ENCODE measurements around the gene CD79B. TPM values are rescaled to one million over a fixed set of nuclear protein-coding genes. Genes with fewer than 3 reads are reported as not detected.

The CD79B gene
- total RNA-seq, result 1 to 10 TPM; 1.1 to 2.5 (median 2.1) TPM
- polyA plus RNA-seq, result 2.7 TPM
- long read RNA-seq, donor 1, result 0 reads
- long read RNA-seq, donor 2, partial matches to known transcripts, result 0 of 1 reads
- long read RNA-seq, donor 2, other reads (novel, unspliced or antisense), result 0 of 1 reads
- long read RNA-seq, donor 3, partial matches to known transcripts, result 0 of 2 reads
- long read RNA-seq, donor 3, other reads (novel, unspliced or antisense), result 0 of 2 reads
- long read RNA-seq, donor 4, result 0 reads

DNA sequence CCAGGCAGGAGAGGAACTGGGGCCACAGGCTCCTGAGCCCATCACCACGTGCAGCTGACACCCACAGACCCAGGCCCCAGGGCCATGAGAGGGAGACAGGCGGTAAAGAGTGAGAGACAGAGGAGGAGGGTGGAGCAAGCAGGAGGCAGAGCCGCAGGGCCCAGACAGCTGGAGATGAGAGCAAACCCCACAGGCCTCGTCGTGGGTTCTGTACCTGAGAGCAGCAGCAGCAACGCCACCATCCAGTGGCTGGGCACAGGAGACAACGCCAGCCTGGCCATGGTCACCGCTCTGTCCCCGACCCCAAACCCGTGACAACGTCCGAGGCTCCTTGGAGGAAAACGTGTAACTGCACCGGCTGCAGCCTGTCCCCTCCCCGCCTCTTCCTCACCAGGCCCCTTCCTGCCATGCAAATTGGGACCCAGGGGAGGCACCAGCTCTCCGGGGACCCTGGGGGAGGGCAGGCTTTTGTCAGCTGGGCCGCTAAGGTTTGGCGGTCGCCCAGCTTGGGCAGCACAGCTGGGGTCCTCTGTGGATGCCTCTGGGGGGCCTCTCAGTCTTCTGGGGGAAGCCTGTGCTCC lies at the start of gene CD79B:
TSS of gene CD79B (minus strand) at position 351 of the 581 bp plus-strand sequence. CDS start at position 281, 70 bp downstream.
- Histone ChIP-seq H3K27ac (ENCODE audit: low read length) (no peak within 1 kb of the TSS), H3K9me3 (ENCODE audit: control insufficient read depth, low read length) (no peaks in the 10 kb centered on the region), H3K4me1 (ENCODE audit: control insufficient read depth, insufficient read depth, low read length) (no peaks in the 10 kb centered on the region), H3K27me3 (ENCODE audit: control insufficient read depth, insufficient read depth) (no peaks in the 10 kb centered on the region), H3K4me3 (ENCODE audit: low read length) (no peak within 1 kb of the TSS)
- DNase-seq, result peak in 2 of 3 donors; percentile 15 to 61
- ATAC-seq, result no peak
- intact Hi-C loops (cut with DNase I), result no loop called here
- 56% methylated on average over 19 of the region's 19 CpGs for WGBS

DNA sequence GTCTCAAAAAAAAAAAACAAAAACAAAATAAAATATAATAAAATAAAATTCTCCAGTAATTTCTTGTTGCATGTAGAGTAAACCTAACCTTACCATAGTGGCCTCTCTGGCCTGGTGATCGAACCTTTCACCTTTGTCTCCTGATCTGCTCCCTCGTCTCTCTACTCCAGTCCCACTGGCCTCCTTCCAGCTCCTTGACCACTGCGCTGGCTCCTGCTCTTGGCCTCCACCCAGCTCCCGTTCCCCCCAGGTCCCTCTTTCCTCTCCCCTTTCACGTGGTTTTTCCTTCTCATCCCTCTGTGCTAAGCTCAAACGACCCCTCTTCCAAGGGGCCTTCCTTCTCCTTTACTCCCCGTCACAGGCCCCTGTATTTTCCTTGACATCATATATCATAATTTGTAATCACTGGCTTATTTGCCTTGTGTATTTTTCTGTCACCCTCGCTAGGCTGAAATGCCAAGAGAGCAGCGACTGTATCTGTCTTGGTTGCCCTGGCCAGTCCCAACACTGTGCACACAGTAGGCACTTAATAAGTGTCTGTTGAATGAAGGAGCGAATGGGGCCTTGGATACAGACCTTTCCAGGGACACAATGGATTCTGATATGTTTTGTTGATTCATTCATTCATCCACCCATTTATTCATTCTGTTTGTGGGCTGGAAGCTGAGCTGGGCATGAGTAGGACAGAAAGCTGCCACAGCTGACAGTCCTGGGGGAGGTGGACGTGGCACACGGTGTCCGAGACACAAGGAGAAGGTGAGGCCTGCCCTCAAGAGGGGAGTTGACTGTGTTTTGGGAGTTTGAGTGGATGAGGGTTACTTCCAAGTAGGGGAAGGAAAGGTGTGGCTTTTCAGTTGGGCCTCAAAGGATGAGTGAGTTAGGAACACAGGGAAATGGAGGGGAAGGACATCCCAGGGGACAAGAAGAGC lies 46.4 kb upstream of the CD79B start:
- intact Hi-C loops (cut with DNase I), result no loop called here
- Histone ChIP-seq H3K9me3 (ENCODE audit: control insufficient read depth, low read length) (no peaks in the 10 kb centered on the region), H3K27ac (ENCODE audit: low read length) (no peak overlapping the region), H3K27me3 (ENCODE audit: control insufficient read depth, insufficient read depth) (no peaks in the 10 kb centered on the region), H3K4me1 (ENCODE audit: control insufficient read depth, insufficient read depth, low read length) (peaks cover 14% of the 10 kb centered on the region), H3K4me3 (ENCODE audit: low read length) (no peak overlapping the region)
- WGBS, result 70% methylated on average over 13 of the region's 13 CpGs
- ATAC-seq (no peak), DNase-seq (peak in 2 of 3 donors; percentile 15 to 55)

DNA sequence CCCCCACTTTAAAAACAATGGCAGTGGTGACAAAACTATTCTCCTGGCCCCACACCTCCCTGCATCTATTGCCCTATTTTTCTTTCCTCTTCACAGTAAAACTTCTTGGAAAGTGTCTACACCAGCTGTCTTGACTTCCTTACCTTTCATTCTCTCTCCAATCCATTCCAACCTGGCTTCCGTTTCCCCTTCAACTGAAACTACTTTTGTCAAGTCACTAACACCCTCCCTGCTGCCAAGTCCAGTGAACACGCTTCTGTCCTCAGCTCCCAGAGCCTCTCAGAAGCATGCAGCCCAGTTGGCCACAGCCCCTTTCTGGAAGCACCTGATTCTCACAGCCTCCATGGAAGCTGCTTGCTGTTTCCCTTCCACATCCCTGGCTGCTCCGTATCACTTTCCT lies 44.6 kb upstream of the CD79B start:
- Histone ChIP-seq H3K27me3 (ENCODE audit: control insufficient read depth, insufficient read depth) (no peaks in the 10 kb centered on the region), H3K4me1 (ENCODE audit: control insufficient read depth, insufficient read depth, low read length) (peaks cover 14% of the 10 kb centered on the region), H3K9me3 (ENCODE audit: control insufficient read depth, low read length) (no peaks in the 10 kb centered on the region), H3K4me3 (ENCODE audit: low read length) (no peak overlapping the region), H3K27ac (ENCODE audit: low read length) (no peak overlapping the region)
- 45% methylated on average over 3 of the region's 3 CpGs for WGBS
- intact Hi-C loops (cut with DNase I), result no loop called here
- DNase-seq (peak in 2 of 3 donors; percentile 27 to 44), ATAC-seq (no peak)

DNA sequence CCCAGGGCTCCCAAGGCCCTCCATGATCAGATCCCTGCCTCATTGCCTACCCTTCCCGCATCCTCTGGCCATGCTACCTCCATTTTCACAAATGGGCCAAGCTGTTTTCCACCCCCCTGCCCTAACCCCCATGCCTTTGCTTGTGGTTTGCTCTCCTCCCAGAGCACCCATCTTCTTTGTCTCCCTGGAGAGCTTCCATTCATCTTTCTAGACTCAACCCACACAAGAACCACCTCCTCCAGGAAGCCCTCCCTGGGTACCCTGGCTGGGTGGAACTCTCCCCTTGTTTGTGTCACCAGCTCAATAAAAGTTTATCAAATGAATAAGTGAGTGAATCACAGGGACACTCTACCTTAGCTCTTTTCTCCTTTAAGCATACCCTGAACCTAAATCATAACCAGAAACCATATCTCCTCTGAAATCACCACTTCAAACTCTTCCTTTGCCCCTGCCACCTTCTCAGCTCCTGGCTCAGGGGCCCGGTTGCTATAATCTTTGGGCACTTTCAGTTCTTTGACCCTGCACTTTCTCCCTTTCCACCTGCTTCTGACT lies 43.5 kb upstream of the CD79B start:
- H3K9me3 ChIP-seq (ENCODE audit: control insufficient read depth, low read length), result no peaks in the 10 kb centered on the region
- 87% methylated on average over 2 of the region's 2 CpGs for WGBS
- no peaks in the 10 kb centered on the region for H3K27me3 ChIP-seq (ENCODE audit: control insufficient read depth, insufficient read depth)
- H3K4me3 ChIP-seq (ENCODE audit: low read length), result no peak overlapping the region
- DNase-seq (peak in 1 of 3 donors; percentile 7), ATAC-seq (no peak)
- intact Hi-C loops (cut with DNase I), result no loop called here
- peaks cover 14% of the 10 kb centered on the region for H3K4me1 ChIP-seq (ENCODE audit: control insufficient read depth, insufficient read depth, low read length)
- H3K27ac ChIP-seq (ENCODE audit: low read length), result no peak overlapping the region

DNA sequence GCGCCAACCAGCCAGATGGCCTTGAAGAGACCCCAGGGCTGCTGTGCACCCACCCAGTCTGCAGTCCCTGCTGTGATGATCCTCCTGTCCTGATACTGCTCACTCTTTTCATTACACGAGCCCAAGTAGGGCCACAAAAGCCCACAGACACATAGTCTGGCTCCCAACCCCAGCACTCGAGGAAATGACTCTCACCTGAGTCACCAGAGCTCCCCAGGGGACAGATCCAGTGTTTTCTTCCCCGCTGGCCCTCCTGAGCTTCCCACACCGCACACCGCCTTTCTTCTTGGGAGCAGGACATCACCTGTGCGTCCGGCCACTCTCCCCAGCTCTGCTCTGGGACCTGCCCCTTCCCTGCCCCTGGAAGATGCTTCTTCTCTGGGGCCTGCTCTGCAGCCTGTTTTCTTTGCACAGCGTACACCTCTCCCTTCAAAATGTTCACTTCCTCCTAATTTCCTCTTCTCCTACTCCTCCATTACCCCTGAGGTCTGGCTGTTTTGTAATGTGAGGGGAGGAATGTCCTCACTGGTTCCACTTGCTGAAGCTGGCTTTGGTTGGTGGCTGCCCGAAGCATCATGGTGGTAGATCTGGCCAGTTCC lies 42.6 kb upstream of the CD79B start:
- H3K4me3 ChIP-seq (ENCODE audit: low read length), result no peak overlapping the region
- no peak overlapping the region for H3K27ac ChIP-seq (ENCODE audit: low read length)
- WGBS, result 75% methylated on average over 10 of the region's 10 CpGs
- no peaks in the 10 kb centered on the region for H3K27me3 ChIP-seq (ENCODE audit: control insufficient read depth, insufficient read depth)
- DNase-seq (peak in 2 of 3 donors; percentile 29 to 43), ATAC-seq (peak in 1 of 2 donors; percentile 4)
- peaks cover 9% of the 10 kb centered on the region for H3K4me1 ChIP-seq (ENCODE audit: control insufficient read depth, insufficient read depth, low read length)
- intact Hi-C loops (cut with DNase I), result no loop called here
- no peaks in the 10 kb centered on the region for H3K9me3 ChIP-seq (ENCODE audit: control insufficient read depth, low read length)

DNA sequence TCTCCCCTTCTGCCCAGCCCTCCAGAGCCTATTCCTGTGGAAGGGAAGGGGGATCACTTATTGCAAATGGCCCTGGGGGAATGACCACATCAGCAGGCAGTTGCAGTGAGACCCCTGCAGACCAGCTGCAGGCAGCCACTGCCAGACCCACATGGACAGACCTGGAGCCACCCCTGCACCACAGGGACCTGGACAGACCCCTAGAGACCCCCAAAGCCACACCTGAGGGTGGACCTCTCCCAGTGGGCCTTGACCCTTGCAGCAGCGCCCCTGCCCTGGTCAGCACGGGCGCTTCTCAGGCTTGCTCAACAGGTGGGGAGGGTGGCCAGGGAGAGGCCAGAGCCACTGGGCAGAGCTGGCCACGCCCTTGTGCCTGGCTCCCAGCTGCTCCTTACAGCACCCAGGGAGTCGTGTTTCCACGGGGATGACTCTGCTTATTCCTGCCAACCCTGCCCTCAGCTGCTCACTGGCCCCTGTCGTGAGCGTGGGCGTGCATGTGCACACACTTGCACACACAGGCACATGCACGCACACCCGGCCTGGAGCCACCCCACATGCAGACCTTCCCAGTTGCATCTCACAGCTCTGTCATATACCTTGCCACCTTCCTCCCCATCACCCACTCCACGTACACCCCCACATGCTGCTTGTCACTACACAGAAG lies 41.9 kb upstream of the CD79B start:
- Histone ChIP-seq H3K9me3 (ENCODE audit: control insufficient read depth, low read length) (no peaks in the 10 kb centered on the region), H3K4me1 (ENCODE audit: control insufficient read depth, insufficient read depth, low read length) (peaks cover 6% of the 10 kb centered on the region), H3K27ac (ENCODE audit: low read length) (no peak overlapping the region), H3K4me3 (ENCODE audit: low read length) (no peak overlapping the region), H3K27me3 (ENCODE audit: control insufficient read depth, insufficient read depth) (no peaks in the 10 kb centered on the region)
- no peak for ATAC-seq
- DNase-seq, result peak in 2 of 3 donors; percentile 30 to 47
- WGBS, result 81% methylated on average over 12 of the region's 12 CpGs
- intact Hi-C loops (cut with DNase I), result no loop called here

DNA sequence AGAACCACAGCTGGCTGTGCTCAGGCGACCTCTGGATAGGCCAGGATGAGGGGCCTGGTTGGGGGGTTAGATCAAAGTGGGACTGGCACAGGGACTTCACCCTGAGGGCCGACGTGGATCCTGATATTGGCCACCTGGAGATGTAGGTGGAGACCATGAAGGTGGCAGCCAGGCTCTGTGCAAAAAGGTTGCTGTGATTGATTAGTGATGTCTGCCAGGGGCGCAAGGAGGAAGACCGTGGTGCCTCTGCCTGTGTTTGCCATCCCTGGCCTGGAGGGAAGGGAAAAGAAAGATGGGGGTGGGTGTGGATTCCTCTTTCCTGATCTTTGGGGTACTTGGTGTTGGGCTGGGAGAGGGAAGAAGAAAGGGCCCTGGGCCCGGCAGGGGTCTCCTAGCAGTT lies 41.1 kb upstream of the CD79B start:
- Histone ChIP-seq H3K4me3 (ENCODE audit: low read length) (no peak overlapping the region), H3K9me3 (ENCODE audit: control insufficient read depth, low read length) (no peaks in the 10 kb centered on the region), H3K4me1 (ENCODE audit: control insufficient read depth, insufficient read depth, low read length) (peaks cover 4% of the 10 kb centered on the region), H3K27me3 (ENCODE audit: control insufficient read depth, insufficient read depth) (no peaks in the 10 kb centered on the region), H3K27ac (ENCODE audit: low read length) (no peak overlapping the region)
- DNase-seq (peak in 1 of 3 donors; percentile 13), ATAC-seq (no peak)
- WGBS, result 92% methylated on average over 6 of the region's 6 CpGs
- intact Hi-C loops (cut with DNase I), result no loop called here

DNA sequence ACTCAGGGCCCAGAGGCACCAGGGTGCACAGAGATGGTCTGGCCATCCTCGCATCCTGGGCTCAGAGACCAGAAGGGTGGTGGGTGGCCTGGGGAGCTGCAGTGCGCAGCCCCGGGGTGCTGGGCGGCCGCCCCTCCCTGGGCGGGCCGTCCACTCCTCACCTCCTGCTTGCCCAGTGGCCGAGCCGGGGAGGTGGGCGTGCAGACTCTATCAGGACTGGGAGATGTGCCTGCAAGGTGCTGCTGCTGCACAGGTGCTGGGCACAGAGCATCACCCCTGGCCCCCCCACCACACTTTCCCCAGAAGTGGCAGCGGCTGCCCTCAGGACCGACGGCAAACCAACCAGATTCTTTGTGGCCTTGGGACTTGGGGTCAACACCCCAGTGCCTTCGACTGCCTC lies 40.7 kb upstream of the CD79B start, which contains the start of gene SCN4A:
TSS of gene SCN4A (minus strand) at position 123 of the 400 bp plus-strand sequence. CDS start at position 46, 77 bp downstream.
- no peak for ATAC-seq

DNA sequence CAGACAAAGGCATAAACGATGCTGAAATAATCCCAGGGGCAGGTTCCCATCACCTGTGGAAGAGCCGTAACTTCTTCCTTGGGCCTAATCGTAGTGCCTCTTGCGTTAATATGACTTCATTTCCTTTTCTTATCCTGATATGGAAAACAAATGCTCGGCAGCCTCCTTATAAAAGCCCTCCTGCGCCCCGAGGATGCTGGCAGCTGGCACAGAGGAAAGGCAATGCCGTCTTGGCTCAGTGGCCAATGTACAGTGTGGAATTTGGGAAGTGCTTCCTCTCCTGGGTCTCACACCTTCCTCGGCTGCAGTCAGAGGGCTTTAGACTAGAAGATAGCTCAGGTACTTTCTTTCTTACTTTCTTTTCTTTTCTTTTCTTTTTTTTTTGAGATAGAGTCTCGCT lies 37.1 kb upstream of the CD79B start:
- intact Hi-C loops (cut with DNase I), result no loop called here
- Histone ChIP-seq H3K27me3 (ENCODE audit: control insufficient read depth, insufficient read depth) (no peaks in the 10 kb centered on the region), H3K4me1 (ENCODE audit: control insufficient read depth, insufficient read depth, low read length) (no peaks in the 10 kb centered on the region), H3K4me3 (ENCODE audit: low read length) (no peak overlapping the region), H3K9me3 (ENCODE audit: control insufficient read depth, low read length) (no peaks in the 10 kb centered on the region), H3K27ac (ENCODE audit: low read length) (no peak overlapping the region)
- WGBS, result 60% methylated on average over 10 of the region's 10 CpGs
- DNase-seq (peak in 1 of 3 donors; percentile 53), ATAC-seq (peak in 1 of 2 donors; percentile 23)

More for the DNA sequence above, 40.7 kb upstream of the CD79B start, which contains the start of gene SCN4A:
- intact Hi-C loops (cut with DNase I), result no loop called here
- H3K27me3 ChIP-seq (ENCODE audit: control insufficient read depth, insufficient read depth), result no peaks in the 10 kb centered on the region
- no peak within 1 kb of the TSS for H3K4me3 ChIP-seq (ENCODE audit: low read length)
- no peaks in the 10 kb centered on the region for H3K9me3 ChIP-seq (ENCODE audit: control insufficient read depth, low read length)
- 95% methylated on average over 14 of the region's 14 CpGs for WGBS
- peak in 2 of 3 donors; percentile 27 to 46 for DNase-seq
- peaks cover 4% of the 10 kb centered on the region for H3K4me1 ChIP-seq (ENCODE audit: control insufficient read depth, insufficient read depth, low read length)
- H3K27ac ChIP-seq (ENCODE audit: low read length), result no peak within 1 kb of the TSS

DNA sequence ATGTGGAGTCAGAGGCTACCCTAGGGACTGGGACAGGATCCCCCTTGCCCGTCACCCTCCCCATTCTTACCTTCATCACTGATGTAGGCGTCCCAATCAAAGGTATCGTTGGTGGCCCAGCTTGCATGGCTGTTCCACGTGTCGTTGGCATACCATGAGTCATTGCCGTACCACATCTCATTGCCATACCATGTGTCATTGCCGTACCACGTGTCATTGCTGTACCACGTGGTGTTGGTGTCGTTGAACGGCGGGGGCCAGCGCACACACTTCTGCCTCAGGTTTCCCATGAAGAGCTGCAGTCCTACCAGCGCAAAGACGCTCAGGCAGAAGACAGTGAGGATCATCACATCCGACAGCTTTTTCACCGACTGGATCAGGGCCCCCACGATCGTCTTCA lies 35.8 kb upstream of the CD79B start:
- H3K27ac ChIP-seq (ENCODE audit: low read length), result no peak overlapping the region
- no peak overlapping the region for H3K4me3 ChIP-seq (ENCODE audit: low read length)
- H3K4me1 ChIP-seq (ENCODE audit: control insufficient read depth, insufficient read depth, low read length), result peaks cover 4% of the 10 kb centered on the region
- H3K27me3 ChIP-seq (ENCODE audit: control insufficient read depth, insufficient read depth), result no peaks in the 10 kb centered on the region
- no peaks in the 10 kb centered on the region for H3K9me3 ChIP-seq (ENCODE audit: control insufficient read depth, low read length)
- DNase-seq (peak in 1 of 3 donors; percentile 13), ATAC-seq (no peak)
- WGBS, result 87% methylated on average over 19 of the region's 19 CpGs
- intact Hi-C loops (cut with DNase I), result no loop called here
